Measurements from ENCODE around the gene FRG2C. TPM values are rescaled to one million over a fixed set of nuclear protein-coding genes. Genes with fewer than 3 reads are reported as not detected.
A peak's percentile ranks its signal among the peaks of the same experiment; 100 is the strongest.
"Not testable (repeated sequence)": the region's sequence is repeated elsewhere in the genome, so short reads cannot be mapped to it uniquely, and the experiment has no call there.

Gene FRG2C
- total RNA-seq, 1 donor from 2014 or later = not detected

- not testable (repeated sequence) for DNase-seq (ENCODE audit: low read depth); H3K27me3 ChIP-seq (ENCODE audit: insufficient read depth, low read length); H3K4me1 Mint-ChIP-seq (ENCODE audit: low read depth, unreplicated experiment); H3K36me3 ChIP-seq (ENCODE audit: insufficient read depth, low read length); FAIRE-seq; H3K9me3 ChIP-seq (ENCODE audit: insufficient read depth, low read depth, low read length); H4K20me1 ChIP-seq (ENCODE audit: insufficient read depth, low read length)
- Mint-ChIP-seq H3K9me3 (ENCODE audit: unreplicated experiment) (peaks cover 22% of the 10 kb centered on the region), H3K27ac (ENCODE audit: unreplicated experiment) (peak overlapping the region; percentile 88), H3K36me3 (ENCODE audit: low read depth, unreplicated experiment) (peaks cover 25% of the 10 kb centered on the region), H3K4me3 (ENCODE audit: unreplicated experiment) (peak overlapping the region; percentile 90), H3K27me3 (ENCODE audit: low read depth, unreplicated experiment) (peaks cover 12% of the 10 kb centered on the region)
- Histone ChIP-seq H3K27ac (ENCODE audit: low read depth, low read length) (peak overlapping the region; percentile 68), H3K4me3 (ENCODE audit: insufficient read depth, low read depth, low read length) (peak overlapping the region; percentile 61), H3K4me1 (ENCODE audit: insufficient read depth, low read length) (peaks cover 13% of the 10 kb centered on the region), H2AFZ (ENCODE audit: low read depth, low read length) (peak overlapping the region; percentile 89), H3K9ac (ENCODE audit: low read length) (peak overlapping the region; percentile 82), H3K4me2 (ENCODE audit: low read length) (peak overlapping the region; percentile 84), H3K79me2 (ENCODE audit: insufficient read depth, low read length) (peaks cover 24% of the 10 kb centered on the region)
Measured at GRCh38 chr3:75671287-75672139, 7.4 kb downstream of the FRG2C start.

- not testable (repeated sequence) for H3K9me3 ChIP-seq (ENCODE audit: insufficient read depth, low read depth, low read length); H4K20me1 ChIP-seq (ENCODE audit: insufficient read depth, low read length); H3K4me1 Mint-ChIP-seq (ENCODE audit: low read depth, unreplicated experiment); H3K27me3 ChIP-seq (ENCODE audit: insufficient read depth, low read length); H3K36me3 ChIP-seq (ENCODE audit: insufficient read depth, low read length); FAIRE-seq
- Histone ChIP-seq H3K9ac (ENCODE audit: low read length) (peak overlapping the region; percentile 82), H2AFZ (ENCODE audit: low read depth, low read length) (peak overlapping the region; percentile 89), H3K4me1 (ENCODE audit: insufficient read depth, low read length) (peaks cover 13% of the 10 kb centered on the region), H3K4me3 (ENCODE audit: insufficient read depth, low read depth, low read length) (peak overlapping the region; percentile 61), H3K79me2 (ENCODE audit: insufficient read depth, low read length) (peaks cover 24% of the 10 kb centered on the region), H3K27ac (ENCODE audit: low read depth, low read length) (peak overlapping the region; percentile 93), H3K4me2 (ENCODE audit: low read length) (peak overlapping the region; percentile 84)
- Mint-ChIP-seq H3K27me3 (ENCODE audit: low read depth, unreplicated experiment) (peaks cover 10% of the 10 kb centered on the region), H3K27ac (ENCODE audit: unreplicated experiment) (peak overlapping the region; percentile 88), H3K9me3 (ENCODE audit: unreplicated experiment) (peaks cover 22% of the 10 kb centered on the region), H3K36me3 (ENCODE audit: low read depth, unreplicated experiment) (peaks cover 25% of the 10 kb centered on the region), H3K4me3 (ENCODE audit: unreplicated experiment) (peak overlapping the region; percentile 90)
- DNase-seq (ENCODE audit: low read depth) = peak; percentile 62
Measured at GRCh38 chr3:75672140-75672775, 8.1 kb downstream of the FRG2C start.

GRCh38 chr3:75683965-75684364 lies 19.8 kb downstream of the FRG2C start:
- H3K27ac Mint-ChIP-seq (ENCODE audit: unreplicated experiment); H2AFZ ChIP-seq (ENCODE audit: low read depth, low read length); H3K9ac ChIP-seq (ENCODE audit: low read length); H4K20me1 ChIP-seq (ENCODE audit: insufficient read depth, low read length); H3K36me3 ChIP-seq (ENCODE audit: insufficient read depth, low read length); H3K4me3 Mint-ChIP-seq (ENCODE audit: unreplicated experiment); H3K79me2 ChIP-seq (ENCODE audit: insufficient read depth, low read length); H3K27me3 Mint-ChIP-seq (ENCODE audit: low read depth, unreplicated experiment); H3K4me1 ChIP-seq (ENCODE audit: insufficient read depth, low read length); H3K27ac ChIP-seq (ENCODE audit: low read depth, low read length); DNase-seq (ENCODE audit: low read depth); H3K4me3 ChIP-seq (ENCODE audit: insufficient read depth, low read depth, low read length); H3K4me1 Mint-ChIP-seq (ENCODE audit: low read depth, unreplicated experiment); H3K4me2 ChIP-seq (ENCODE audit: low read length); H3K27me3 ChIP-seq (ENCODE audit: insufficient read depth, low read length); H3K9me3 ChIP-seq (ENCODE audit: insufficient read depth, low read depth, low read length); FAIRE-seq; H3K9me3 Mint-ChIP-seq (ENCODE audit: unreplicated experiment); H3K36me3 Mint-ChIP-seq (ENCODE audit: low read depth, unreplicated experiment): not testable (repeated sequence)

GRCh38 chr3:75687323-75687722 lies 23.2 kb downstream of the FRG2C start:
- Histone ChIP-seq H3K9ac (ENCODE audit: low read length) (no peak overlapping the region), H3K36me3 (ENCODE audit: insufficient read depth, low read length) (no peaks in the 10 kb centered on the region), H3K79me2 (ENCODE audit: insufficient read depth, low read length) (no peaks in the 10 kb centered on the region), H3K4me1 (ENCODE audit: insufficient read depth, low read length) (no peaks in the 10 kb centered on the region), H3K4me2 (ENCODE audit: low read length) (no peak overlapping the region), H3K27ac (ENCODE audit: low read depth, low read length) (no peak overlapping the region), H3K27me3 (ENCODE audit: insufficient read depth, low read length) (no peaks in the 10 kb centered on the region), H3K9me3 (ENCODE audit: insufficient read depth, low read depth, low read length) (peaks cover 6% of the 10 kb centered on the region), H2AFZ (ENCODE audit: low read depth, low read length) (no peak overlapping the region), H3K4me3 (ENCODE audit: insufficient read depth, low read depth, low read length) (no peak overlapping the region), H4K20me1 (ENCODE audit: insufficient read depth, low read length) (no peaks in the 10 kb centered on the region)
- H3K4me1 Mint-ChIP-seq (ENCODE audit: low read depth, unreplicated experiment) = no peaks in the 10 kb centered on the region
- no peak for FAIRE-seq
- H3K27ac Mint-ChIP-seq (ENCODE audit: unreplicated experiment) = no peak overlapping the region
- peaks cover 7% of the 10 kb centered on the region for H3K36me3 Mint-ChIP-seq (ENCODE audit: low read depth, unreplicated experiment)
- H3K27me3 Mint-ChIP-seq (ENCODE audit: low read depth, unreplicated experiment) = no peaks in the 10 kb centered on the region
- no peak for TF ChIP-seq CTCF (IDR thresholded peaks at IDR 0.05; ENCODE audit: insufficient read depth, low read depth, low read length)
- TF ChIP-seq EZH2 (IDR thresholded peaks at IDR 0.05; ENCODE audit: insufficient read depth, low read length) = no peak
- DNase-seq (ENCODE audit: low read depth) = no peak
- no peak overlapping the region for H3K4me3 Mint-ChIP-seq (ENCODE audit: unreplicated experiment)
- H3K9me3 Mint-ChIP-seq (ENCODE audit: unreplicated experiment) = peaks cover 6% of the 10 kb centered on the region
